Measurements from ENCODE around the gene CCKAR.

The CCKAR gene

GRCh38 chr4:26451597-26451996 lies 38.7 kb downstream of the CCKAR start:
- POLR2A ChIA-PET = no interaction called here

GRCh38 chr4:26450418-26450817 lies 39.9 kb downstream of the CCKAR start:
- WGBS (ENCODE audit: insufficient coverage) = 100% methylated on average over 3 of the region's 5 CpGs
- H3K4me1 ChIP-seq (ENCODE audit: control extremely low read depth in 1 of 4, control insufficient read depth in 4 of 4, insufficient read depth in 4 of 4, low read length in 3 of 4) = peaks cover 2 to 17% (median 7%) of the 10 kb centered on the region in 4 experiments
- no peaks in the 10 kb centered on the region for H3K36me3 ChIP-seq (ENCODE audit: control insufficient read depth in 4 of 4, insufficient read depth in 4 of 4, low read length in 3 of 4)
- H3K27me3 ChIP-seq (replicated peaks in 2 of 5; ENCODE audit: control insufficient read depth in 4 of 5, insufficient read depth in 5 of 5, low read length in 4 of 5) = no peaks in the 10 kb centered on the region
- no peak overlapping the region for H3K4me3 ChIP-seq (ENCODE audit: control insufficient read depth in 1 of 7, extremely low read depth in 1 of 7, insufficient read depth in 4 of 7, low read depth in 2 of 7, low read length in 6 of 7)
- H3K27ac ChIP-seq (ENCODE audit: insufficient read depth in 1 of 2, low read depth in 1 of 2, low read length in 2 of 2, poor library complexity in 1 of 2, severe bottlenecking in 2 of 2) = no peak overlapping the region
- ChIA-PET CTCF (interaction anchor here (1.1 kb wide), 1 partner anchor 389 kb away, joined by 3 read pairs; no protein-coding TSS in a partner anchor), POLR2A (no interaction called here)
- no peak for DNase-seq
- no peaks in the 10 kb centered on the region for H3K9me3 ChIP-seq (ENCODE audit: control extremely low read depth in 1 of 5, control insufficient read depth in 4 of 5, insufficient read depth in 2 of 5, low read depth in 1 of 5, low read length in 4 of 5)

More at GRCh38 chr4:26451597-26451996, 38.7 kb downstream of the CCKAR start:
- CTCF ChIA-PET = no interaction called here
- no peak overlapping the region for H3K4me3 ChIP-seq (ENCODE audit: control insufficient read depth in 1 of 7, extremely low read depth in 1 of 7, insufficient read depth in 4 of 7, low read depth in 2 of 7, low read length in 6 of 7)
- H3K36me3 ChIP-seq (ENCODE audit: control insufficient read depth in 4 of 4, insufficient read depth in 4 of 4, low read length in 3 of 4) = no peaks in the 10 kb centered on the region
- no CpG with 5 or more reads among the region's 3 CpGs for WGBS (ENCODE audit: insufficient coverage)
- H3K9me3 ChIP-seq (ENCODE audit: control extremely low read depth in 1 of 5, control insufficient read depth in 4 of 5, insufficient read depth in 2 of 5, low read depth in 1 of 5, low read length in 4 of 5) = no peaks in the 10 kb centered on the region
- DNase-seq = no peak
- no peaks in the 10 kb centered on the region for H3K27me3 ChIP-seq (replicated peaks in 2 of 5; ENCODE audit: control insufficient read depth in 4 of 5, insufficient read depth in 5 of 5, low read length in 4 of 5)
- H3K4me1 ChIP-seq (ENCODE audit: control extremely low read depth in 1 of 4, control insufficient read depth in 4 of 4, insufficient read depth in 4 of 4, low read length in 3 of 4) = peaks cover 2 to 17% (median 7%) of the 10 kb centered on the region in 4 experiments
- H3K27ac ChIP-seq (ENCODE audit: insufficient read depth in 1 of 2, low read depth in 1 of 2, low read length in 2 of 2, poor library complexity in 1 of 2, severe bottlenecking in 2 of 2) = no peak overlapping the region

GRCh38 chr4:26447378-26447777 lies 42.9 kb downstream of the CCKAR start:
- Histone ChIP-seq H3K4me3 (ENCODE audit: control insufficient read depth in 1 of 7, extremely low read depth in 1 of 7, insufficient read depth in 4 of 7, low read depth in 2 of 7, low read length in 6 of 7) (no peak overlapping the region), H3K9me3 (ENCODE audit: control extremely low read depth in 1 of 5, control insufficient read depth in 4 of 5, insufficient read depth in 2 of 5, low read depth in 1 of 5, low read length in 4 of 5) (peaks cover 0 to 10% (median 3%) of the 10 kb centered on the region in 5 experiments), H3K36me3 (ENCODE audit: control insufficient read depth in 4 of 4, insufficient read depth in 4 of 4, low read length in 3 of 4) (no peaks in the 10 kb centered on the region), H3K4me1 (ENCODE audit: control extremely low read depth in 1 of 4, control insufficient read depth in 4 of 4, insufficient read depth in 4 of 4, low read length in 3 of 4) (peaks cover 2 to 7% (median 5%) of the 10 kb centered on the region in 4 experiments), H3K27ac (ENCODE audit: insufficient read depth in 1 of 2, low read depth in 1 of 2, low read length in 2 of 2, poor library complexity in 1 of 2, severe bottlenecking in 2 of 2) (no peak overlapping the region), H3K27me3 (replicated peaks in 2 of 5; ENCODE audit: control insufficient read depth in 4 of 5, insufficient read depth in 5 of 5, low read length in 4 of 5) (no peaks in the 10 kb centered on the region)
- ChIA-PET POLR2A (no interaction called here), CTCF (interaction anchor here (0.7 kb wide), 1 partner anchor 11 kb away, joined by 3 read pairs; no protein-coding TSS in a partner anchor)
- DNase-seq = peak in 2 of 3 donors; percentile 26 to 36
- WGBS (ENCODE audit: insufficient coverage) = no CpG with 5 or more reads among the region's 8 CpGs

GRCh38 chr4:26441771-26442170 lies 48.5 kb downstream of the CCKAR start:
- Histone ChIP-seq H3K9me3 (ENCODE audit: control extremely low read depth in 1 of 5, control insufficient read depth in 4 of 5, insufficient read depth in 2 of 5, low read depth in 1 of 5, low read length in 4 of 5) (peaks cover 0 to 10% (median 3%) of the 10 kb centered on the region in 5 experiments), H3K27ac (ENCODE audit: insufficient read depth in 1 of 2, low read depth in 1 of 2, low read length in 2 of 2, poor library complexity in 1 of 2, severe bottlenecking in 2 of 2) (no peak overlapping the region), H3K4me3 (ENCODE audit: control insufficient read depth in 1 of 7, extremely low read depth in 1 of 7, insufficient read depth in 4 of 7, low read depth in 2 of 7, low read length in 6 of 7) (no peak overlapping the region), H3K36me3 (ENCODE audit: control insufficient read depth in 4 of 4, insufficient read depth in 4 of 4, low read length in 3 of 4) (peaks cover 0 to 11% (median 3%) of the 10 kb centered on the region in 4 experiments), H3K4me1 (ENCODE audit: control extremely low read depth in 1 of 4, control insufficient read depth in 4 of 4, insufficient read depth in 4 of 4, low read length in 3 of 4) (no peaks in the 10 kb centered on the region), H3K27me3 (replicated peaks in 2 of 5; ENCODE audit: control insufficient read depth in 4 of 5, insufficient read depth in 5 of 5, low read length in 4 of 5) (no peaks in the 10 kb centered on the region)
- no peak for DNase-seq
- WGBS (ENCODE audit: insufficient coverage) = 92% methylated on average over 4 of the region's 5 CpGs
- POLR2A ChIA-PET = no interaction called here
- CTCF ChIA-PET = interaction anchor here (1.0 kb wide), 1 partner anchor 16 kb away, joined by 4 read pairs; no protein-coding TSS in a partner anchor

- CTCF ChIA-PET = interaction anchor here (1.4 kb wide), 1 partner anchor 17 kb away, joined by 4 read pairs; no protein-coding TSS in a partner anchor
These were observed 49.2 kb downstream of the CCKAR start for GRCh38 chr4:26441102-26441501.

GRCh38 chr4:26434030-26434639 lies 56.1 kb downstream of the CCKAR start:
- H3K4me3 ChIP-seq (ENCODE audit: control insufficient read depth in 1 of 7, extremely low read depth in 1 of 7, insufficient read depth in 4 of 7, low read depth in 2 of 7, low read length in 6 of 7) = no peak overlapping the region
- no peak overlapping the region for H3K27ac ChIP-seq (ENCODE audit: insufficient read depth in 1 of 2, low read depth in 1 of 2, low read length in 2 of 2, poor library complexity in 1 of 2, severe bottlenecking in 2 of 2)
- H3K4me1 ChIP-seq (ENCODE audit: control extremely low read depth in 1 of 4, control insufficient read depth in 4 of 4, insufficient read depth in 4 of 4, low read length in 3 of 4) = no peaks in the 10 kb centered on the region
- H3K36me3 ChIP-seq (ENCODE audit: control insufficient read depth in 4 of 4, insufficient read depth in 4 of 4, low read length in 3 of 4) = peaks cover 6 to 34% (median 27%) of the 10 kb centered on the region in 4 experiments
- H3K9me3 ChIP-seq (ENCODE audit: control extremely low read depth in 1 of 5, control insufficient read depth in 4 of 5, insufficient read depth in 2 of 5, low read depth in 1 of 5, low read length in 4 of 5) = no peaks in the 10 kb centered on the region
- no peak for DNase-seq
- WGBS (ENCODE audit: insufficient coverage) = no CpG with 5 or more reads among the region's 2 CpGs
- ChIA-PET CTCF (interaction anchor here (2.7 kb wide), 1 partner anchor 10 kb away, joined by 5 read pairs; no protein-coding TSS in a partner anchor), POLR2A (no interaction called here)
- H3K27me3 ChIP-seq (replicated peaks in 2 of 5; ENCODE audit: control insufficient read depth in 4 of 5, insufficient read depth in 5 of 5, low read length in 4 of 5) = no peaks in the 10 kb centered on the region

More at GRCh38 chr4:26441102-26441501, 49.2 kb downstream of the CCKAR start:
- POLR2A ChIA-PET = no interaction called here
- H3K36me3 ChIP-seq (ENCODE audit: control insufficient read depth in 4 of 4, insufficient read depth in 4 of 4, low read length in 3 of 4) = peaks cover 0 to 14% (median 3%) of the 10 kb centered on the region in 4 experiments
- 97% methylated on average over 4 of the region's 7 CpGs for WGBS (ENCODE audit: insufficient coverage)
- DNase-seq = no peak
- no peaks in the 10 kb centered on the region for H3K4me1 ChIP-seq (ENCODE audit: control extremely low read depth in 1 of 4, control insufficient read depth in 4 of 4, insufficient read depth in 4 of 4, low read length in 3 of 4)
- H3K4me3 ChIP-seq (ENCODE audit: control insufficient read depth in 1 of 7, extremely low read depth in 1 of 7, insufficient read depth in 4 of 7, low read depth in 2 of 7, low read length in 6 of 7) = no peak overlapping the region
- H3K27me3 ChIP-seq (replicated peaks in 2 of 5; ENCODE audit: control insufficient read depth in 4 of 5, insufficient read depth in 5 of 5, low read length in 4 of 5) = no peaks in the 10 kb centered on the region
- peaks cover 0 to 10% (median 3%) of the 10 kb centered on the region in 5 experiments for H3K9me3 ChIP-seq (ENCODE audit: control extremely low read depth in 1 of 5, control insufficient read depth in 4 of 5, insufficient read depth in 2 of 5, low read depth in 1 of 5, low read length in 4 of 5)
- no peak overlapping the region for H3K27ac ChIP-seq (ENCODE audit: insufficient read depth in 1 of 2, low read depth in 1 of 2, low read length in 2 of 2, poor library complexity in 1 of 2, severe bottlenecking in 2 of 2)

- Histone ChIP-seq H3K4me1 (ENCODE audit: control extremely low read depth in 1 of 4, control insufficient read depth in 4 of 4, insufficient read depth in 4 of 4, low read length in 3 of 4) (no peaks in the 10 kb centered on the region), H3K27ac (ENCODE audit: insufficient read depth in 1 of 2, low read depth in 1 of 2, low read length in 2 of 2, poor library complexity in 1 of 2, severe bottlenecking in 2 of 2) (no peak overlapping the region), H3K27me3 (replicated peaks in 2 of 5; ENCODE audit: control insufficient read depth in 4 of 5, insufficient read depth in 5 of 5, low read length in 4 of 5) (no peaks in the 10 kb centered on the region), H3K9me3 (ENCODE audit: control extremely low read depth in 1 of 5, control insufficient read depth in 4 of 5, insufficient read depth in 2 of 5, low read depth in 1 of 5, low read length in 4 of 5) (no peaks in the 10 kb centered on the region), H3K4me3 (ENCODE audit: control insufficient read depth in 1 of 7, extremely low read depth in 1 of 7, insufficient read depth in 4 of 7, low read depth in 2 of 7, low read length in 6 of 7) (no peak overlapping the region), H3K36me3 (ENCODE audit: control insufficient read depth in 4 of 4, insufficient read depth in 4 of 4, low read length in 3 of 4) (peaks cover 6 to 35% (median 31%) of the 10 kb centered on the region in 4 experiments)
- ChIA-PET POLR2A (no interaction called here), CTCF (interaction anchor here (2.7 kb wide), 1 partner anchor 9 kb away, joined by 5 read pairs; no protein-coding TSS in a partner anchor)
- no peak for DNase-seq
- WGBS (ENCODE audit: insufficient coverage) = no CpG with 5 or more reads among the region's 1 CpG
These were observed 56.7 kb downstream of the CCKAR start for GRCh38 chr4:26433556-26433955.

Measured in common myeloid progenitor, CD34-positive (primary cell).